Stimulated activated CD8-positive, alpha-beta memory T cell treated with anti-CD3 and anti-CD28 coated beads, Interleukin-12 subunit alpha, Interleukin-12 subunit beta, amount 100 ng/mL, for 24 hours (primary cell): ENCODE results near the gene FAM168B.

Experiments used
- DNase-seq: peaks from one replicate; pipeline ENCODE4 v3.0.0-alpha.2; 2020; ENCODE audit errors: extremely low read depth

Gene FAM168B

GRCh38 chr2:131023758-131024157 lies 69.5 kb downstream of the FAM168B start:
- no peak for DNase-seq

GRCh38 chr2:131022731-131023130 lies 70.5 kb downstream of the FAM168B start:
- no peak for DNase-seq

GRCh38 chr2:131016826-131017741 lies 76.2 kb downstream of the FAM168B start:
- DNase-seq: no peak

- DNase-seq: no peak
These were observed 77.5 kb downstream of the FAM168B start for GRCh38 chr2:131015764-131016163.

- no peak for DNase-seq
These were observed 79.1 kb downstream of the FAM168B start for GRCh38 chr2:131014141-131014540.

- no peak for DNase-seq
These were observed 81.8 kb downstream of the FAM168B start for GRCh38 chr2:131011486-131011885.

- DNase-seq: no peak
These were observed 82.7 kb downstream of the FAM168B start for GRCh38 chr2:131010566-131010965.

GRCh38 chr2:131009713-131010475 lies 83.4 kb downstream of the FAM168B start:
- DNase-seq: no peak

GRCh38 chr2:131008967-131009366 lies 84.3 kb downstream of the FAM168B start:
- no peak for DNase-seq

- no peak for DNase-seq
These were observed 86.7 kb downstream of the FAM168B start for GRCh38 chr2:131006561-131006960.

- no peak for DNase-seq
These were observed 87.9 kb downstream of the FAM168B start for GRCh38 chr2:131005216-131005935.

- DNase-seq: no peak
These were observed 88.6 kb downstream of the FAM168B start for GRCh38 chr2:131004446-131005209.

GRCh38 chr2:130998561-130998960 lies 94.7 kb downstream of the FAM168B start:
- DNase-seq: no peak
